Hepatocyte (in vitro differentiated cells): ENCODE measurements around the gene GTPBP3.

ENCODE experiments used
- CTCF ChIP-seq: fragments of 200-600 bp; sonication (generic); IDR thresholded peaks from 2 replicates; pipeline ENCODE4 v1.5.1; 2016; ENCODE audit warnings: antibody characterized with exemption, mild to moderate bottlenecking; ENCODE audit not compliant: poor library complexity
- EZH2 ChIP-seq: fragments of 200-600 bp; sonication (generic); IDR thresholded peaks from 2 replicates; pipeline ENCODE4 v1.6.1; 2016; ENCODE audit warnings: antibody characterized with exemption, mild to moderate bottlenecking, borderline replicate concordance
- EZH2phosphoT487 ChIP-seq: fragments of 200-600 bp; sonication (generic); IDR thresholded peaks from one replicate; pipeline ENCODE4 v1.6.1; 2018; ENCODE audit warnings: antibody characterized with exemption, mild to moderate bottlenecking, low read depth, moderate library complexity; ENCODE audit not compliant: unreplicated experiment, severe bottlenecking

- no peak for TF ChIP-seq CTCF
- no peak for TF ChIP-seq EZH2phosphoT487
- TF ChIP-seq EZH2 = no peak
These were observed 22.8 kb downstream of the GTPBP3 start for GRCh38 chr19:17359905-17360800.
